OCI-LY3 (cell line): ENCODE results near the gene NFE2.

ENCODE experiments used
- EZH2phosphoT487 ChIP-seq: fragments of 200-600 bp; shearing (Covaris generic); IDR thresholded peaks from 2 replicates; pipeline ENCODE4 v1.6.1; 2018; ENCODE audit warnings: antibody characterized with exemption, mixed run types, low read depth
- TF ChIP-seq, protein P1 (sequence below): fragments of 200-600, 300-600 bp; sonication (generic); IDR thresholded peaks from 2 replicates; pipeline ENCODE4 v1.5.1; 2014; ENCODE audit warnings: antibody characterized with exemption, low read length, low read depth

DNA sequence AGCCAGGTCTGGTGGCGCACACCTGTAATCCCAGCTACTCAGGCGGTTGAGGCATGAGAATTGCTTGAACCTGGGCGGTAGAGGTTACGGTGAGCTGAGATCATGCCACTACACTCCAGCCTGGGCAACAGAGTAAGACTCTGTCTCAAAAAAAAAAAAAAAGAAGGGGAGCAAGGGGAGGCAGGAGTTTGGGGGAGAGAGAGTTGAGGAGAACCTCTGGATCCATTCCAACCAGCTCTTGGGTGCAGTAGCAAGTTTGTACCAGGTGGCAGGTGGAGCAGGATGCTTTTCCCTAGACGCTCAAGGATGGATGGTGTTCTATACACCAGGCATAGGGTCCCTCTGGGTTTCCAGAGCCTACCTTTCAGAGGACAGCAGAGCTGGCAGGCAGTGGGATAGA, 1.9 kb downstream of the NFE2 start:
- TF ChIP-seq, protein P1, sequence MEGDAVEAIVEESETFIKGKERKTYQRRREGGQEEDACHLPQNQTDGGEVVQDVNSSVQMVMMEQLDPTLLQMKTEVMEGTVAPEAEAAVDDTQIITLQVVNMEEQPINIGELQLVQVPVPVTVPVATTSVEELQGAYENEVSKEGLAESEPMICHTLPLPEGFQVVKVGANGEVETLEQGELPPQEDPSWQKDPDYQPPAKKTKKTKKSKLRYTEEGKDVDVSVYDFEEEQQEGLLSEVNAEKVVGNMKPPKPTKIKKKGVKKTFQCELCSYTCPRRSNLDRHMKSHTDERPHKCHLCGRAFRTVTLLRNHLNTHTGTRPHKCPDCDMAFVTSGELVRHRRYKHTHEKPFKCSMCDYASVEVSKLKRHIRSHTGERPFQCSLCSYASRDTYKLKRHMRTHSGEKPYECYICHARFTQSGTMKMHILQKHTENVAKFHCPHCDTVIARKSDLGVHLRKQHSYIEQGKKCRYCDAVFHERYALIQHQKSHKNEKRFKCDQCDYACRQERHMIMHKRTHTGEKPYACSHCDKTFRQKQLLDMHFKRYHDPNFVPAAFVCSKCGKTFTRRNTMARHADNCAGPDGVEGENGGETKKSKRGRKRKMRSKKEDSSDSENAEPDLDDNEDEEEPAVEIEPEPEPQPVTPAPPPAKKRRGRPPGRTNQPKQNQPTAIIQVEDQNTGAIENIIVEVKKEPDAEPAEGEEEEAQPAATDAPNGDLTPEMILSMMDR = no peak
- no peak for TF ChIP-seq EZH2phosphoT487
